SK-N-SH (cell line): Measurements from ENCODE around the gene IWS1. TPM values are rescaled to one million over a fixed set of nuclear protein-coding genes. Genes with fewer than 3 reads are reported as not detected.

Experiments used
- CTCF ChIA-PET: fragments of 300-600, 350-600 bp; formaldehyde crosslinking; extraction: SDS; loops from one replicate; lab custom pipeline; 2021; lab: Yijun Ruan, JAX
- POLR2A ChIA-PET: fragments of 350-600 bp; sonication (Branson Sonifier 250); formaldehyde crosslinking; extraction: SDS; loops from one replicate; lab custom pipeline; 2020; ENCODE audit warnings: antibody characterized with exemption, inconsistent platforms; lab: Yijun Ruan, JAX
- DNase-seq: peaks from one replicate; pipeline ENCODE4 v3.0.0; 2012
- H2AFZ ChIP-seq: fragments of 200-600 bp; sonication (generic); 2 replicates; pipeline ENCODE4 v1.8.1; 2016; ENCODE audit warnings: antibody characterized with exemption, mild to moderate bottlenecking, low read depth
- H3F3A ChIP-seq: fragments of 200-600 bp; sonication (generic); replicated peaks from 2 replicates; pipeline ENCODE3; 2016; ENCODE audit warnings: antibody characterized with exemption, mild to moderate bottlenecking; ENCODE audit not compliant: insufficient read depth
- H3K27ac ChIP-seq, 2 experiments: fragments of 200-500 bp in 1 of 2; fragments of 200-600 bp in 1 of 2; sonication (Bioruptor generic) in 1 of 2; sonication (generic), shearing (Covaris generic) in 1 of 2; 2 replicates each; pipeline versions ENCODE4 v1.5.1 to v1.6.1; 2014 to 2016; ENCODE audit warnings: low read depth in 2 of 2, inconsistent platforms in 1 of 2, low read length in 1 of 2, mild to moderate bottlenecking in 1 of 2, mixed read lengths in 1 of 2
- H3K27me3 ChIP-seq: fragments of 200-600 bp; sonication (generic), shearing (Covaris generic); 2 replicates; pipeline ENCODE4 v1.6.1; 2016; ENCODE audit warnings: mixed run types; ENCODE audit not compliant: insufficient read depth
- H3K36me3 ChIP-seq, 2 experiments: fragments of 200-500 bp in 1 of 2; fragments of 200-600 bp in 1 of 2; sonication (Bioruptor generic) in 1 of 2; sonication (generic) in 1 of 2; replicated peaks in 1 of 2; 2 replicates each; pipeline versions ENCODE3 to v1.5.1; 2014 to 2016; ENCODE audit warnings: low read length in 1 of 2, mild to moderate bottlenecking in 1 of 2; ENCODE audit not compliant: insufficient read depth in 2 of 2, control insufficient read depth in 1 of 2
- H3K4me1 ChIP-seq, 2 experiments: fragments of 200-500 bp in 1 of 2; fragments of 200-600 bp in 1 of 2; sonication (Bioruptor generic) in 1 of 2; sonication (generic), shearing (Covaris generic) in 1 of 2; 2 replicates each; pipeline versions ENCODE4 v1.5.1 to v1.6.1; 2014 to 2016; ENCODE audit warnings: low read depth in 1 of 2, low read length in 1 of 2, mixed run types in 1 of 2; ENCODE audit not compliant: insufficient read depth in 2 of 2, control insufficient read depth in 1 of 2
- H3K4me2 ChIP-seq: fragments of 200-600 bp; sonication (generic), shearing (Covaris generic); 2 replicates; pipeline ENCODE4 v1.6.1; 2017; ENCODE audit warnings: mixed run types
- H3K4me3 ChIP-seq, 2 experiments: fragments of 200-500 bp in 1 of 2; fragments of 200-600 bp in 1 of 2; sonication (Bioruptor generic) in 1 of 2; sonication (generic), shearing (Covaris generic) in 1 of 2; 2 replicates each; pipeline versions ENCODE4 v1.5.1 to v1.8.1; 2014 to 2016; ENCODE audit warnings: low read depth in 2 of 2, inconsistent platforms in 1 of 2, low read length in 1 of 2, mild to moderate bottlenecking in 1 of 2, mixed read lengths in 1 of 2, moderate library complexity in 1 of 2
- H3K79me2 ChIP-seq: fragments of 200-600 bp; sonication (generic); 2 replicates; pipeline ENCODE4 v1.8.1; 2017; ENCODE audit warnings: mild to moderate bottlenecking; ENCODE audit not compliant: insufficient read depth
- H3K9ac ChIP-seq: fragments of 200-600 bp; sonication (generic); 2 replicates; pipeline ENCODE4 v1.6.1; 2017; ENCODE audit warnings: mixed run types
- H3K9me2 ChIP-seq: fragments of 200-600 bp; sonication (generic); 2 replicates; pipeline ENCODE4 v1.6.1; 2017; ENCODE audit warnings: mixed run types
- H3K9me3 ChIP-seq: fragments of 200-600 bp; sonication (generic); 2 replicates; pipeline ENCODE4 v1.6.1; 2017; ENCODE audit warnings: mixed run types, mild to moderate bottlenecking, moderate library complexity
- H4K20me1 ChIP-seq: fragments of 200-600 bp; sonication (generic); 2 replicates; pipeline ENCODE4 v1.6.1; 2017; ENCODE audit warnings: mild to moderate bottlenecking, mixed run types; ENCODE audit not compliant: insufficient read depth
- CHD2 ChIP-seq: fragments of 150-350 bp; IDR thresholded peaks from 2 replicates; pipeline ENCODE4 v1.6.1; 2018; ENCODE audit warnings: low read length; ENCODE audit not compliant: partially characterized antibody
- CTCF ChIP-seq: fragments of 200-600 bp; sonication (generic); IDR thresholded peaks from 2 replicates; pipeline ENCODE4 v1.6.1; 2017; ENCODE audit warnings: antibody characterized with exemption, mild to moderate bottlenecking, moderate library complexity
- EZH2phosphoT487 ChIP-seq: fragments of 200-600 bp; sonication (generic); IDR thresholded peaks from 2 replicates; pipeline ENCODE4 v1.6.1; 2017; ENCODE audit warnings: low read depth, mixed run types, mild to moderate bottlenecking, antibody characterized with exemption, moderate library complexity, borderline replicate concordance
- FOXJ3 ChIP-seq: sonication (generic); formaldehyde crosslinking; IDR thresholded peaks from 2 replicates; pipeline ENCODE4 v1.5.1; 2020; ENCODE audit warnings: mild to moderate bottlenecking, missing genetic modification reagents
- GATA2 ChIP-seq: sonication (generic); formaldehyde crosslinking; IDR thresholded peaks from 2 replicates; pipeline ENCODE4 v1.5.0; 2020; ENCODE audit warnings: mild to moderate bottlenecking, missing genetic modification reagents
- MEF2A ChIP-seq: IDR thresholded peaks from 2 replicates; pipeline ENCODE4 v1.4.0; 2012; ENCODE audit warnings: low read depth, borderline replicate concordance
- MXI1 ChIP-seq: IDR thresholded peaks from 2 replicates; pipeline ENCODE4 v1.6.1; 2012; ENCODE audit warnings: mild to moderate bottlenecking, low read depth, low read length, improper control_type of control experiment
- NRF1 ChIP-seq: IDR thresholded peaks from 2 replicates; pipeline ENCODE4 v1.6.1; 2012; ENCODE audit warnings: low read depth, mild to moderate bottlenecking, low read length
- RCOR1 ChIP-seq: fragments of 150-350 bp; IDR thresholded peaks from 2 replicates; pipeline ENCODE4 v1.6.1; 2017; ENCODE audit warnings: antibody characterized with exemption, low read length
- TEAD4 ChIP-seq: IDR thresholded peaks from 2 replicates; pipeline ENCODE4 v1.4.0; 2012; ENCODE audit warnings: mild to moderate bottlenecking, borderline replicate concordance; ENCODE audit not compliant: insufficient read depth
- USF1 ChIP-seq: IDR thresholded peaks from 2 replicates; pipeline ENCODE4 v1.4.0; 2012; ENCODE audit warnings: low read depth, borderline replicate concordance
- USF2 ChIP-seq: fragments of 150-350 bp; IDR thresholded peaks from 2 replicates; pipeline ENCODE4 v1.6.1; 2017; ENCODE audit warnings: antibody characterized with exemption, low read length, low read depth, borderline replicate concordance
- ZBTB33 ChIP-seq: IDR thresholded peaks from 2 replicates; pipeline ENCODE4 v1.4.0; 2012; ENCODE audit warnings: low read depth, borderline replicate concordance
- WGBS: methylation state at CpG from one replicate; pipeline ENCODE4 v1.1.6; 2017; ENCODE audit warnings: low lambda C conversion rate; 5-methylcytosine and 5-hydroxymethylcytosine counted together
- polyA plus RNA-seq, 3 experiments: library from polyadenylated mRNA; depleted of rRNA; stranded (reverse); fragments of >200 nt; gene quantifications; 2 replicates each; pipeline ENCODE4 v1.2.3, GENCODE V29; 2012

The IWS1 gene
- polyA plus RNA-seq, 1 of the 3 experiments (the other 2 are of a cell fraction), result 24.6 TPM

GRCh38 chr2:127490283-127490682 is 36.0 kb downstream of the IWS1 start (continued):
- TF ChIP-seq MEF2A, result no peak
- TF ChIP-seq EZH2phosphoT487, result no peak
- TF ChIP-seq USF2, result no peak
- no peak for TF ChIP-seq NRF1
- TF ChIP-seq, all 33 proteins: peak for 0

- H3K4me1 ChIP-seq, result no peaks in the 10 kb centered on the region
- no peak overlapping the region for H3K9ac ChIP-seq
- POLR2A ChIA-PET, result no interaction called here
- no peaks in the 10 kb centered on the region for H3K9me3 ChIP-seq
- H3K36me3 ChIP-seq, result peaks cover 72 to 79% of the 10 kb centered on the region in 2 experiments
- 94% methylated on average over 8 of the region's 8 CpGs for WGBS
- peaks cover 10% of the 10 kb centered on the region for H3F3A ChIP-seq
- no peak overlapping the region for H3K27ac ChIP-seq
- no peak overlapping the region for H3K4me2 ChIP-seq
- no peak for DNase-seq
- H2AFZ ChIP-seq, result no peak overlapping the region
- H3K9me2 ChIP-seq, result no peaks in the 10 kb centered on the region
- no peak overlapping the region for H3K4me3 ChIP-seq
- H3K79me2 ChIP-seq, result no peaks in the 10 kb centered on the region
- no peak for TF ChIP-seq MXI1
- no peak for TF ChIP-seq FOXJ3 (CRISPR knock-in tag)
- TF ChIP-seq CHD2, result no peak
- H3K27me3 ChIP-seq, result no peaks in the 10 kb centered on the region
- CTCF ChIA-PET, result interaction anchor here (0.7 to 1.1 kb wide), 2 partner anchors 71 to 468 kb away, joined by 3 read pairs; no protein-coding TSS in a partner anchor
- no peaks in the 10 kb centered on the region for H4K20me1 ChIP-seq
Measured at GRCh38 chr2:127486247-127487058, 39.8 kb downstream of the IWS1 start.

GRCh38 chr2:127485694-127486071 is 40.6 kb downstream of the IWS1 start:
- no peaks in the 10 kb centered on the region for H3K9me2 ChIP-seq
- H3K4me3 ChIP-seq, result no peak overlapping the region
- ChIA-PET CTCF (interaction anchor here (0.8 kb wide), 1 partner anchor 105 kb away, joined by 3 read pairs; no protein-coding TSS in a partner anchor), POLR2A (no interaction called here)
- no peak for TF ChIP-seq EZH2phosphoT487
- TF ChIP-seq TEAD4, result no peak
- TF ChIP-seq GATA2, result no peak
- no peak for TF ChIP-seq NRF1
- no peak for TF ChIP-seq RCOR1
- no peak for TF ChIP-seq ZBTB33
- no peak for TF ChIP-seq CTCF
- TF ChIP-seq USF1, result no peak
- peaks cover 10% of the 10 kb centered on the region for H3F3A ChIP-seq
- WGBS, result 84% methylated on average over 5 of the region's 5 CpGs
- no peaks in the 10 kb centered on the region for H3K9me3 ChIP-seq
- H3K79me2 ChIP-seq, result no peaks in the 10 kb centered on the region
- DNase-seq, result no peak
- H3K36me3 ChIP-seq, result peaks cover 68 to 81% of the 10 kb centered on the region in 2 experiments
- H2AFZ ChIP-seq, result no peak overlapping the region
- H4K20me1 ChIP-seq, result no peaks in the 10 kb centered on the region
- no peak overlapping the region for H3K9ac ChIP-seq
- H3K27me3 ChIP-seq, result no peaks in the 10 kb centered on the region
- no peak overlapping the region; a peak in 1 of 4 replicates for H3K27ac ChIP-seq
- H3K4me1 ChIP-seq, result no peaks in the 10 kb centered on the region
- H3K4me2 ChIP-seq, result no peak overlapping the region
